Hepatic stellate cell (primary cell): ENCODE results near the gene DDX31.

Source experiments
- DNase-seq: peaks from one replicate; pipeline ENCODE4 v3.0.0; 2011; ENCODE audit warnings: low spot score

Gene DDX31

GRCh38 chr9:132547052-132547431, 122.7 kb downstream of the DDX31 start:
- DNase-seq, result no peak

DNA sequence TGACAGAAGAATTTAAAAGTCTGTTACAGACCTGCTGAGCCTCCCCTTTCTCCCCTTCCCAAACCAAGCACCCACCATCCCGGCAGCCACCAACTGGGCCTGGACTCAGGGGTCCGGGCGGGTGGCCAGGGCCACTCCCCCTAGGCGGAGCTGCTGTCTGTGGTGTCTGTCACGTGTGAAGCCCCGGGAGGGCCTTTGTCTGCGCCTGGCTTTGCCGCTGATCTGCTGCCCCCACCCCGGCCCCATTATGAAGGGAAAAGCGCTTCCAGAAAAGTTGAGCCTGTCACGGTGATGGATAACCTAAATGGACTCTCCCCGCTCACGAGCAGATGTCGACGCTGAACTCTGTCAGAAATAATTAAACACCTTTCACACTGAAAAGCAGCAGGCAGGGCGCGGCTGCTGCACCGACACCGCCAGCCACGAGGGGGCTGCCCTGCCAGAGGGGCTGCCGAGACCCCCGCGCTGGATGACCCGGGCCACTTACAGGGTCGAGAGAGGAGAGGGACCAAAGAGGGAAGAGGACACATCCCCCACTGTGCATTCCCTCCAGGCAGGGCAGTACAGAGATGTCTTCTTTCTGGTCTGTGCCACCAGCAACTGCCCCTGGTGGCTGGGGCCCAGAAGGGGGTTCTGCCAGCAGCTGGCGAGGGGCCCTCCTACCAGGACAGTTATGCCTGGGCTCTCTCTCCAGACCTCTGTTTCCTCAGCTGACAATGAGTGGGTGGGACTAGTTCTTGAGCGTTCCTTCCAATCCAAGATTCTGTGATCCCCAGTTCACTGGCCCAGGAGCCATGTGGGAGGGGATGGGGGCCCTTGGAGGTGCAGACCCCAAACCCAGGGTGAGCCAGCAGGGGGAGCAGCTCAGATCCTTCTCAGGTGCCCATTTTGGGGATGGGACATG, 123.4 kb downstream of the DDX31 start:
- no peak for DNase-seq

DNA sequence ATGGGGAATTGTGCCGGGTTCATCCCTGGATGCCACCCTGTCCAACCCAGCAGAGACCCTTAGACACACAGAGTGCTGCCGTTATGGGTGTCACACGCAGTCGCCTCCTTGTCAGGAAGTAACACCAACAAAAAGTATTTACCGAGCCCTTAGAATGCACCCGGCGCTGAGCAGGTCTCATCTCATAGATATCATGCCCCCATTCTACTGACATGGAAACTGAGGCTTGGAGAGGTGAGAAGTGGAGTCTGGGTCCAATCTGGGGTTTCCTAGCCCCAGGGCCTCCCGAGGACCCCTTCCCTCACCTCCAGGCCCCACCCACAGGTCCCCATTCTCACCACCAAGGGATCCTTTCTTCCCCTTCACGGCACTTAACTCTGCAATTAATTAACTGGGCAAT, 124.2 kb downstream of the DDX31 start:
- no peak for DNase-seq

DNA sequence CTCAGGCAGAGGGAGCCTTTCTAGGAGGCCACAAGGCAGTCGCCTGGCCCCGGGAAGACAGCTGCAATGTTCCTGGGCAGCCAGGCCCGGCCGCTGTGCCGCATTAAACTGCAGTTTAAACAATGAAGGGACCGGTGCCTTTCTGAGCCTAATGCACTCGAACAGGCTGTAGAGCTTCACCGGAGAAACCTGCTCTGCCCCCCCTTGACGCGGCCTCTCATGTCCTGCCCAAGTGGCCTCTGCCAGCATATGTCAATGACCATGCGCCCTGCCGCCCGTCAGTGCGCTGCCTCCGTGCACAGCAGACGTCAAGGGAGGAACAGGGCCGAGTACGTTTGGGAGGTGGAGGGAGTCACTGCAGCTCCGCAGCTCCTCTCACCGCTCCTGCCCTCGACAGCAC, 125.8 kb downstream of the DDX31 start:
- no peak for DNase-seq

DNA sequence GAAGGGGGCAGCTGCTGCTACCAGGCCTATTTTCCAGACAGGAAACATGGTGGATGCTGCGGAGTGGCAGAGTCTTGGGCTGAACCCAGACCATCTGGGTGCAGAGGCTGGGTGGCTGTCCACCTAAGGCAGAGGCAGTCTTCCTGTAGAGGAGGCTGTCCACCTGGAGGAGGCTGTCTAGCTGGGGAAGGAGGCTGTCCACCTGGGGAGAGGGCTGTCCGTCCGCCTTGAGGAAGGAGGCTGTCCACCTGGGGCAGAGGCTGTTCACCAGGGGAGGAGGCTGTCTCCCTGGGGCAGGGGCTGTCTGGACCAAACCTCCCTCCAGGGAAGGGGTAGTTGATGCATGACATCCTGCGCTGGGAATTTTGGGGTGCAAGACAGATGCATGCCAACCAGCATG, 126.5 kb downstream of the DDX31 start:
- no peak for DNase-seq
